HTR-8/SVneo (cell line): ENCODE results near the gene PRPF19.
"Not testable (repeated sequence)": the region's sequence is repeated elsewhere in the genome, so short reads cannot be mapped to it uniquely, and the experiment has no call there.

ENCODE experiments used
- DNase-seq: peaks from one replicate; pipeline ENCODE4 v3.0.0; 2011; ENCODE audit warnings: low spot score, mixed read lengths; ENCODE audit not compliant: insufficient read length
- FAIRE-seq: peaks from 2 replicates; lab custom pipeline; 2011; peaks lifted over from hg19 to GRCh38; lab: Jason Lieb, UNC

PRPF19 gene

DNA sequence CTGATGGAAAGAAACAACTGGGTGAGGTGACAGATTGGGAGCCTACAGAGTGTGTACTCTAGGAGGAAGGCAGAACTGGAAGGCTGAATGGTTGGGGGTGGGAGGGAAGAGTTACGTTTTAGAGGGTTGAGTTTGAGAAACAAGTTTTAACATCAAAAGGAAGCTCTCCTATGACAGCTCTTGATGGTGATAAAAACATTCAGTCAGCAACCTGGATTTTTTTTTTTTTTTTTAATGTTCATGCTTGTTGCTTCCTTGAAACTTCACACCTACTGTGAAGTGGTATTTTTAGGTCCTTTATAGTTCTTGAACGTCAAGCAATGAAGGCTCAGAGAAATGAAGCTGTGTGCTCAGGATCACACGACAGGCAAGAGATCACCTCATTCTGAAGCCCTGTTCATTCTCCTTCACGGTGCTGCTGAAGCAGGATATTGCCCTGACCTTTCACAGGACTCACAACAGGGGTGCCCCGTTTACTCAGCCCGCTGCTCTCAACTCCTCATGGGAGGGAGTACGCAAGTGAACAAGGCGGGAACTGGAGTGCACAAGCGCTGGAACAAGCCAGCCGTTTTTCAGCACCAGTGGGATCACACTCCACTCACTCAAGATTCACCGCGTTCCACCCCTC is 6.0 kb upstream of the PRPF19 start:
- DNase-seq (no peak), FAIRE-seq (no peak)

DNA sequence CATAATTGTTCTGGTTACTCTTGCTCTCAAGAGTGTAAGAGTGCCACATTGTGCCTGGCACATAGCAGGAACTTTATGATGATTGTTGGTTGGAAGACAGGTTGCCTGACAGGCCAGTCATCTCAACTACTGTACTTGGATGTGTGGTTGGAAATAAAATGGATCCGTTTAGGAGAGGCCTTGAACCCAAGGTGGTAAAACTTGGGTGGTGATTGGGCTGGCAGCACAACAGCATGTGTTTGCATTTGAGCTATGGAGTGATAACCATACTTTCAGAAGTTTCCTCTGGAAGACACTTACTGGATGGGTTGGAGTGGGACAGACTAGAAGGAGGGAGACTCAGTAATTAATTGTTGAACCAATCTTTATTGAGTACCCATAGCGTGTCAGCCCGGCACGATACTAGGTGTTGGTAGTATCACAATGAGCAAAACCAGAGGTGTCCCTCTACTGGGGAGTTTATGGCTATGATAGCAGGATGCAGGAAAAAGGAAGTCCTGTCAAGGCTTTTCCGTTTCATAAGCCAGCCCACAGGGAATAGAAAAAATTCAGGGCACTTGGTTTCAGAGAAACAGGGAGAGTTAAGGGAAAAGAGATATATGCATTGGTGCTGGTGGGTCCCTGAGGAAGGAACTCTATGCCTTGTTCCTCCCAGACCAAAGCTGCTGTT is 4.5 kb upstream of the PRPF19 start:
- FAIRE-seq (no peak), DNase-seq (no peak)

DNA sequence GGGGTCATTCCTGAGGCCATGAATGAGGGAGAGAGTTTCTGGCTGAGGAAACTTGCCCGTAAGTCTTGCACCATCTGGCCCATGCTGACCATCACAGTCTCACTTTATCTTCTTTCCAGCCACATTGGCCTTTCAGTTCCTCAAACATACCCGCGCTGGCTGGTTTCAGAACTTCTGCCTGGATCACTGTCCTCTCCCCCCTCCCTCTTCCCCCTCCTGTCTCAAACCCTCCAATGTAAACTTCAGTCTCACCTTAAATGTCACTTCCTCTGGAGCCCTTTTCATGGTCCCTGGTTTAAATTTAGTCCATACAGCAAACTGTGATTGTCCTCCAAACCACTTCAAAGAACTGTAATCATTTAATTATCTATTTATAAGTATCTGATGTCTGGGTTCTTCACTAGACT is 3.9 kb upstream of the PRPF19 start:
- no peak for FAIRE-seq
- DNase-seq: no peak

DNA sequence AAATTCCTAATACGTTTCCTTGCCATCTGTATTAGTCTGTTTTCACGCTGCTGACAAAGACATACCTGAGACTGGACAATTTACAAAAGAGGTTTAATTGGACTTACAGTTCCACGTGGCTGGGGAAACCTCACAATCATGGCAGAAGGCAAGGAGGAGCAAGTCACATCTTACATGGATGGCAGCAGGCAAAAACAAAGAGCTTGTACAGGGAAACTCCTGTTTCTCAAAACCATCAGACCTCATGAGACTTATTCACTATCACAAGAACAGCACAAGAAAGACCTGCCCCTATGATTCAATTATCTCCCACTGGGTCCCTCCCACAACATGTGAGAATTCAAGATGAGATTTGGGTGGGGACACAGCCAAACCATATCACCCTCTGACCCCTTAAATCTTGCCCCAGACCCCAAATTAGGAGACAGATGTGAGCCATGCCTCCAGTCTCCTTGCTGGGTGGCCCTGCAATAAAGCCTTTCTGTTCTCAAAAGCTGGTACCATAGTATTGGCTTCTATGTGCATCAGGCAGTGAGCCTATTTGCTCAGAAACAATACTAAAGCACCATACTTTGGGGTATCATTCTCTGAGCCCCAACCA is 3.4 kb upstream of the PRPF19 start:
- not testable (repeated sequence) for FAIRE-seq

DNA sequence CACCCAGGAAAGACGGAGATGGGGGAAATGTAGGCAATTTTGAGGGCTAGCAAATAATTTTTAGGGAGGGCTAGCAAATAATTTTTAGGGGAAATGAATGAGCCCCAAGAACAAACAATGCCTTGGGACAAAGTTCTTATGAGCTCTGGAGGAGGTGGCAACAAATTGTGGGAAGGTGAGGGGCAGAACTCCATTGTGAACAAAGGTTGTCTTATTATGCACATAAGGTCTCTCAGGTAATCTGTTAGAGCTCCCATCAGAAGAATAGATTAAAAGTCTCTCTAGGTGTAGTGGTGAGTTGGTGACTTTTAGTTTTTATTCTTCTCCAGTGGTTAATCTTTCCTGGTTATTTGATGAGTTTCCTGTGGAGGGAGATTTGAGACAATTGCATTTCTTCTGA is 2.4 kb upstream of the PRPF19 start:
- no peak for FAIRE-seq
- no peak for DNase-seq

More for the DNA sequence above, 3.4 kb upstream of the PRPF19 start:
- DNase-seq: not testable (repeated sequence)

DNA sequence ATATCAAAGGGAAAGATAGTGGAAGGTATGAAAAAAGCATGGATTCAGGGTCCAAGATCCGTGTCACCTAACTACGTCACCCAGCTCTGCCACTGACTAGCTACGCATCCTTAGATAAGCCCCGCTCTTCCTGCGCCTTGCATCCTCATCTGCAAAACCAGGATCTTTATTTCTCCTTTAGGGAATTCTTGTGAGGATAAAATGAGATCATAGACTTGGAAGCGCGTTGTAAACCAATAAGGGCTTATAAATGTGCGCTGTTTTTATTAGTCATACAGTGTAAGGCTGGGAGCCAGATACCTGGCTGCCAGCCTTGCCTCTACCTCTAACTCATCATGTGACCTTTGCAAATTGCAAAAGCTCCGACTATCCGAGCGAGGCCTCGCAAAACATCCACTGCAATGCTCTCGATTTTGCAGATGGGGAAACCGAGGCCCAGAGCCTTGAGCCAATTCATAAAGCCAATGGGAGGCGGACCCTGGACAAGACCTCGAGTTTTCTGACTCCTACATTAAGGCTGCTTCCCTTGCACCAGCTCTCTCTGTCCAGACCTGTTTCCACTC is 753 bp downstream of the PRPF19 start:
- FAIRE-seq (no peak), DNase-seq (no peak)

DNA sequence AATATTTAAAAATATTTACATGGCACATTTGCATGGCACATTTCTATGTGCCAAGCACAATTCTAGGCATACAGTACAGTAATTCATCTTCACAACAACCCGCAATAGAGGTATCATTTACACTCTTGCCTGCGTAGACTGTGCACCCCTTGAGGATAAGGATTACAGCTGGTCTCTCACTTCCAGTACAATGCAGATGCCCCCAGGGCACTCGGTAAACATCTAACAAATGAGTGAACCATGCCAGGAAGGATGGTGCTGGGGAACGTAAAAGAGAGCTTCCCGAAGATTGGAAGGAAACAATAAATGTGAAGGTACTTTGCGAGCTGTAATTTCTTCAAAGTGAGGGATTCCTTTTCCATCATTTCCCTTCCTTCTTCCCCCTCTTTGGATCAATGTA is 1.3 kb downstream of the PRPF19 start:
- FAIRE-seq (no peak), DNase-seq (no peak)

DNA sequence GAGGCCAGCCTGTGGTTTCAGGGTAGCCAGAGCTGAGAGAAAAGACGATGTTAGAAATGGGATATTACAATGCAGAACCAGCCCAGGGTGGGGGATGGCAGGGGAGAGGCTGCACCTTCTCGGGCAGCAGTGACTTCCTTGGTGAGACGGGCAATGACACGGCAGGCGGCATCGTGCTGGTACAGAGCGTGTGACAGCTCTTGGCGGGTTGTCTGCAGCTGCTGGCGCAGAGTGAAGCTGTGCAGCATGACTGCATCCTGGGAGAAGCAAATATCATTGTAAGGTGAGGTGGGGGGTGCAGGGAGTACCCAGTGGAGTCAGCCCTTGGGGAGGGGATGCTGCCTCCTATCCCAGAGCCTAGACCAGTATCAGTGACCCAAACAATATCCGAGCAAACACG is 3.8 kb downstream of the PRPF19 start:
- DNase-seq (no peak), FAIRE-seq (no peak)

DNA sequence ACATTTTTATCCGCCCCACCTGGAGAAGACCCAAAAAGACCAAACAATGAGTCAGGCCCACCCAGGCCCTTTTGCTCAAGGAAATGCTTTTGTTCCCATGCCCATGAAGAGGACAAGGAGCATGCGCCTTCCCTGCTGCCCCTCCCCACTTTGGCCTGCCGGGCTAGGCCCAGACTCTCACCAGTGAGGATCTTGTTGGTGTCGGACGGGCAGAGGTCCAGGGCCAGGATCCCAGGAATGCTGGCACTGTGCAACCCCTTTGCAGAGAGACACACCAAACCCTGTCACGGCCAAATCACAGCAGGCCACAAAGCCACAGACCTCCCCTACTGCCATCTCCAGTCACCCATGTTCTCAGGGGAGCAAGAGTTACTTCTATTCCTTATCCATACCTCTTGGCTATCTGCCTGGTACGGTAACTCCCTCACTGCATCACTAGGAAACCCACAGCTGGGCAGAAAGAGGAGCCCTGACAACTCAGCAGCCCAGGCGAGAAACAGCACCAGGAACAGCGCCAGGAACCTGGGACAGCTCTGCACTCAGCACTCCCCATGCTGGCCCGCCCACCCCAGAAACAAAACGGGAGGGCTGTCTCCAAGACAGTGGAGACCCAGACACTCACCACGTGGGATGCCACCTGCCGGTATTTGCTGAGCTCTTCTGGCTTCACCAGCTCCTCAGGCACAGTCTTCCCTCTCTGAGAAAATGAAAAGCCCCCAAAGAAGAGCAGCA is 5.5 kb downstream of the PRPF19 start:
- no peak for DNase-seq
- FAIRE-seq: no peak

DNA sequence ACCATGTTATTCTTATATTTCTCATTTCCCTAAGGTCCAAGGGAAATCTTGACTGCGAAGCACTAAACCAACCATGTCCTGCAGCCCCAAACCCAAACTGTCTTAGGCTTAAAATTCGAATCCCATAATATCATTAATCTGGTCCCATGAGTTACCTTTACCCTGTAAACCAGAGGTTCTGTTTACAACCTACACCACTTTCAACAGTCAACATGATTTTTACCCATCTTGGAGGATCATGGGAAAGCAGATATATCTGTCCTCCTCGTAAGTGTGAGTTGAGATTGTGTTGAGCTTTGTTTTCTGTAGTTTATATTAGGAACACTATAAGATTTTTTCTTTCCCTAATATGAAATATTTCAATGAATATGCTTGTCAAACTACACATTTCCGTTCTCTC is 6.4 kb downstream of the PRPF19 start:
- FAIRE-seq (no peak), DNase-seq (no peak)

DNA sequence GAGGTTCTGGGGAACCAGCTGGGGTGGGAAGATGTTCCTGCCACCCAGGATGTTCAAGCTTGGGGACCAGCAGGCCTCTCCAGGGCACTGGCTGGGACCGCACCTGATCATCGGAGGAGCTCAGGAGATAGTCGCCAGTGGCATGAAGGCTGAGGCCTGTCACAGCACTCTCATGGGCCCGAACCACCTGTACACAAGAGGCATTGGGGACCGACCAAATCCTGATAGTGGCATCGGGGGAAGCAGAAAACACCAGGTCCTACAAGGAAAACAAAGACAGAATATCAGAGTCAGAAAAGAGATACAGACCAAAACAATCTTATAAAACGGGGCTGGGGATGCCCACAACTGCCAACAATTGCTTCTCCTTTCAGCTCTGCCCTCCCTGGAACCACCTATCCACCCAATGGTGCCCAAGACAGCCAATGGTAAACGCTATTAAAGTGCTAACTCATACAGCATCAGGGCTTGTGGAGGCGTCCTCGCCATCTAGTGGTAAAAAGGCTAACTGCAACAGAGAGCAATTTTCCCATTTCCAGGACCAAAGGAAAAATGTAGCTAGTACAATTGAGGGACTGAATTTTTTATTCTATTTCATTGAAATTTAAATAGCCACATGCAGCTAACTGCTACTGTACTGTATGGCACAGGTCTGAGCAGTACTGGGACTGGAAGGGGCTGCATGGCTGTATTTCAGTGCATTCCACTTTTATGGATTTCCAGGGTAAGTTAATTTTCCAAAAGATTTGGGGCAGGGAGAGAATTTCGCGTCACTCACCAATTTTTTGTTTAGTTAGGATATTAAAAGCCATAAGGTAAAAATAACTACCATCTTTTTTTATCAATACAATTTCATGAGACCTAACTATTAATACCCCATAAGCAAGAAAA is 7.1 kb downstream of the PRPF19 start:
- FAIRE-seq (no peak), DNase-seq (peak; percentile 61)

DNA sequence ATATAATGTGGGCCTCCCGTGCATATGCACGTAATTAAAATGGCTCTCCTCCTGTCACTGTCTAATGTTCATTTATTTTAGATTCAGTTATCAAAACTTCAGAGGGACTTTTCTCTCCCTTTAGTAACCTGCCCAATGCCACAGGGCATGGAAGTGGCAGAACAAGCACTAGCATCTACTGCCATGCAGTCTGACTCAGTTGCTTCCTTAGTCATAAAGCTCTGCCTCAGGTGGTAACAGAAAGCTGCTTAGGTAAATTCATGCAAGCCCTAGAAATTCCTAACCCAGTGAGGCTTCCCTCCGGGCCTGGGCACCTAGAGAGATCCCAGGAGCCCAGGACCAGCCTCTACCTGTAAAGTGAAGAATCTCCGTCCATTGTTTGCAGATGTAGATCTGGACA is 8.9 kb downstream of the PRPF19 start:
- FAIRE-seq: no peak
- DNase-seq: no peak

DNA sequence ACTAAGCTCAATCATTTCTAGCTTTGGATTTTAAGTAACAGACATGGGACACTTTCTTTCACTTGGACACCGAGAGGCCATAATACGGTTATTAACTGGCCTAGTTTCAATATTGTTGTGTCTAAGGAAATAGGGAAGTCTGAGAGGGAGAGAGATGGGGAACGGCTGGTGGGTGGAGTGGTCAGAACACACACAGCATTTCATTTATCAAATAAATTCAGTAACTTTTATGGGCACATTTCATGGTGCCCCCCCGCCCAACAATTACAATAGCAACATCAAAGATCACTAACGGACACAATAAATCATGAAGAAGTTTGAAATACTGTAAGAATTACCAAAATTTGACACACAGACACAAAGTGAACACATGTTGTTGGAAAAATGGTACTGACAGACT is 10.7 kb downstream of the PRPF19 start:
- no peak for DNase-seq
- no peak for FAIRE-seq

DNA sequence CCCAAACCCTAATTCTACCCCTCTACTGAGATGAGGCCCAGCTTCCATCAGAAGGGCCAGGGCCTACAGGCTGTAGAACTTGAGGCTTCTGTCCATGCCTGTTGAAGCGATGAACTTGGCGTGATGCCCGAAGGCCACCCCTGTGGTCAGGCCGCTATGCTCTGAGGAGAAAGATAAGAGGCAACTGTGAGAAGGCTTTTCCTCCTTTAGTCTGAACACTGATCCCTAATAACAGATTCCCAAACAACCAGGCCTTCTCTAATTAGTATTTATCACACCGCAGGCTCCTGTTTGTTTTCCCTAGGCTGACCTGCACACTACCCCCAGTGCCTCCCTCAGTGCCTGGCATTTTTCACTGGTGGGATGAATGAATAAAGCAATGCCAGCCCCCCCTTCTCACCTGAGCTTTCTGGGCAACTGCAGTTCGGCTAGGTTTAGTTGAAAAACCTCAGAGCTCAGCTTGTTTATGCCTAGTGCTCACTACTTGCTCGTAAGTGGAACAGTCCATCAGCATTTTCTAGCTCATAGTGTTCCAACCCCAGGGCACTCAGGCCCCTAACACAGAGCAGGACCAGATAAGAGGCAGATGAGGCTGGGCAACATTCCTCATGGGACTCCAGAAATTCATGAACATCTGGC is 15.2 kb downstream of the PRPF19 start:
- FAIRE-seq (no peak), DNase-seq (no peak)

DNA sequence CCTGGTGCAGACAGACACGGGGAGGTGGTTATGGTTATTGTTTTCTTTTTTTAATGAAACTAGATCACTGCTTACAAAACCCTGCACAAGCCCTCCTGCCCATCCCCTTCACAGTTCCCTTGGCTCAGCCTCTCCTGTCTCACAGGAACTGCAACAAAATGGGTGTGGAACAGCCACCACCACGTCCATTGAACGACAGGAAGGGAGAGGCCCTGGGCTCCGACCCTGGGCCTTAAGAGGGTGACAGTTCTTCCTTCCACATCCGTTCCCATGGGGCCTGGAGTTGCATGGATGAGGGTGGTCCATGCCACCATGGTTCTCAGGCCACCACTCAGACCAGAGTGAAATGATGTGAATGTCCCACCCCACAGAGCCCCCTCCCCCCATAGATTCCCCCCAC is 15.7 kb downstream of the PRPF19 start:
- FAIRE-seq (no peak), DNase-seq (no peak)

DNA sequence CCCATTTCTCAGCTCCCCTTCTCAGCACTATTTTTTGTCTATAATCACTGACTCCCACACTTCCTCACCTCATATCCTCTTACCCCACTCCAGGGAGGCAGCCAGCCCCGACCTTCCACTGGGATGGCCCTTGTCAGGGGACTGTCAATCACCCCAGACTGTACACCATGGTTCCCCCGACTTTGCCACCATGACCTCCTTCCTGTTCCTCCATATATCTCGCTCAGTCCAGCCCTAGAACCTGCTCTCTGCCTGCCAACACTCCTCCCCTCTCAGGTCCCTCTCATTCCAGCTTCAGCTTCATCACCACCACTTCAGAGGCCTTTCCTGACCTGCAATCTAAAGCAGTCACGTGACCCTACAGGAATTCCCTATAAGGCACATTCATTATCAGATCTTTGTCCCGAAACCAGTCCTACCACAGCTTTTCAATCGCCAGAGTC is 16.5 kb downstream of the PRPF19 start:
- DNase-seq (no peak), FAIRE-seq (no peak)

DNA sequence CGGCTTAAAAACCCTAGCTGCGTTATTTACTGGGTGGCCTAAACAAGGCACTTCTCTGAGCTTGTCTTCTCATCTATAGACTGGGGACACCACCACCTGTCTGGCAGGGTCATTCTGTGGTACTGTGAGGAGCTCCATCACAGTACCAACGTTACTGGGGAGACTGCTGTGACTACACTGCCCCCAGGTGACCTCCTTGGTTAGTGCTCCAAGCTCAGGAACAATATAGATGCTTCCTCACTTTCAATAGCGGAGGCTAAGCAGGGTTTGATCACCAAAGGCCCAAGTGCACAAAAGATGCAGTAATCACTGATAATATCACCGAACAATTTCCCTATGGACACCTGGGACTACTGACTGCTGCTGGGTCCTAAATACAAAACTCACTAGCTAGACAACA is 18.8 kb downstream of the PRPF19 start:
- no peak for FAIRE-seq

DNA sequence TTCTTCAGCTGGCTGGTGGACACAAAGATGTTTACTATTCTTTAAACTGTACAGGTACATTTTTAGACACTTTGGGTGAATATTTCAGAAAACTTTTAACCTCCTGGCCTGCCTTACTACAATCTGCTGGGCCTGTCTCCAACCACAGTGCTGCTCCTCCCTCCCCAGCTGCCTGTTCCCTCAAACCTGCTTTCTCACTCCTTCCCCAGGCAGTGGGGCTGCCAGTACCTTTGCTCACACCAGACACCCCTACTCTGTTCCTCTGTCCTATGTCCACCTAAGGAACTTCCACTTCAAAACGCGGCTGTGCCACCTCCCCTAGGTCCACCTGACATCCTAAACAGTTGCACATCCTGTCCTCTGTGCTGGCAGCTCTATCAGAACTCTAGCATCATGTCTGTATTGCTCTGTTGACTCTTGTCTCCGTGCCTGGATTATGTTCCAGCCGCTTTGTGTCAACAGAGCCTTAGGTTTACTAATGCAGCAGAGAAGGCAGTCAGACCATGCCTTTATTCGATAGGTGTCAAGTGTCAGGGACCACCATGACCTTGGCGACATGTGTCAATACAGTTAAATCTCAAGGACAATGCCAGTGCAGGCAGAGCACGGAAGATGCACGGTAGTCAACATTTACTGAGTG is 25.6 kb downstream of the PRPF19 start:
- FAIRE-seq (no peak), DNase-seq (no peak)

More for the DNA sequence above, 18.8 kb downstream of the PRPF19 start:
- DNase-seq: peak; percentile 32
